Measurements from ENCODE around the gene ARG2.

Gene ARG2

DNA sequence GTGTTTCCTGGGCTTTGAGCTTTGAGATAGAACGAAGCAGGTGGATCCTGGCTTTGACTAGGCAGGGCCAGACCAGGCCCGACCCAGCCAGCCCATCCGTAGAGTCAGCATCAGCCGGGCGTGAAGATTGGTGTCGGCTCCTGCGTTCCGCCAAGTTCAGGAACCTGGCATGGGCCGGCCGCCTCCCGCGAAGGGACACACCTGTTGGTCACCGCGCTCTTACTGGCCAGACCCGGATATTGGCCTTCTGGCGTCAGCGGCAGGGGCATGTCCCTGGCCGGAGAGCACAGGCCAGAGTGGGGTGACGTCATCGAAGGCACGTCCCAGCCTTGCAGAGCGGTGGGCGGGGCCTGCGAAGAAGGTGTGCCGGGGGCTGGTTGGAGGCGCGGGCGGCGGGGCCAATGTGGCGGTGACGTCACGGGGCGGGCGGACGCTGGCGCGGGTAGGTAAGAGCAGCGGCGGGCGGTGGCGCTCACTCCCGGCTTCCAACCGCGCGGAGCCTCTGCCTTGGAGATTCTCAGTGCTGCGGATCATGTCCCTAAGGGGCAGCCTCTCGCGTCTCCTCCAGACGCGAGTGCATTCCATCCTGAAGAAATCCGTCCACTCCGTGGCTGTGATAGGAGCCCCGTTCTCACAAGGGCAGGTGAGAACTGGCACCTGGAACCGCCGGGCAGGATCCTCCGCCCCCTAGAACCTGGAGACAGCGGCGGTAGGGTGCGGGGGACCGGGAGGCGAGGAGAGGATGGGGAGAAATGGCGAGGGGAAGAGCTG is at the start of gene ARG2:
TSS of gene ARG2 (plus strand) at position 475 of the 771 bp plus-strand sequence. CDS start at position 533, 58 bp downstream.
- DNase-seq, result peak; percentile 69

DNA sequence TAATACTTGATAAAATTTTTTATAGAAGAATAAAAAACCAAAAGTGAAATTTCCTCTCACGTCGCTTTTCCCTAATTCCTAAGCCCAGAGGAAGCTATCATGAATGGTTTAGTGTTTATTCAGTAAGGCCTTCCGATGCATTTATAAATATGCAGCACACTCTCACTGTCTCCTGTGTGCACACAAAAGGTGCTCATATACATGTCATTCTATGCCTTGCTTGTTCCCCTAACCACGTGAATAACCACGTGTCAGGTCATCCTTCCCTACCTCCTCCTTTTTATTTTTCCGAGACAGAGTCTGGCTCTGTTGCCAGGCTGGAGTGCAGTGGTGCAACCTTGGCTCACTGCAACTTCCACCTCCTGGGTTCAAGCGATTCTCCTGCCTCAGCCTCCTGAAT is 49.3 kb upstream of the ARG2 start:
- no peak for DNase-seq

DNA sequence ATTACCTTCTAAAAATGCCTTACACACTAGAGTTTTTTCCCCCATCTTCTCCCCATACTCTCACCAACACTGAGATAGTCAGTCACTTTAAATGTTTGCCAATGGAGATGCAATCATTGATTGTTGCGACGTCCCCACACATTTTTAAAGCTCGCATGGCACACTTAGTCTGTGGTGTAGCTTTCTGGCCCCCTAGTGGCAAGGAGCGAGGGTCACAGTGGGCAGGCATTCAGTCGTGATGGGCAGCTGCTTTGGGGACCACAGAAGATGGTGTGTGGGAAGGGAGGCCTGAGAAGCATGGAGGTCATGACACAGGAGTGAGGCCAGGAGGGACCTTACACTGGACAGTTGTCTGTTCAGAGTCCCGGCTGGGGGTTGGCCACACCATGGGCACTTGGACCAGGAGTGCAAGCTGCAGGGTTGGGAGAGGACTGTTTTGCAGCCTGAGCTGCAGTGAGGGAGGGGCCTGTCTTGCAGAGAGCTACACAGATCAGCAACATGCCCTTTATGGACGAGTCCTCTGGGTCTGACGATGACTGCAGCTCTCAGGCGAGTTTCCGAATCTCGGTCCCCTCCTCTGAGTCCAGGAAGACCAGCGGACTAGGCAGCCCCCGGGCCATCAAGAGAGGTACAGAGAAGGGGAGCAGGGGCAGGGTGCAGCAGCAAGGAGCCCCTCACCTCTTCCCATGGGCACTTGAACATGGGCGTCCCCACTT is 48.3 kb upstream of the ARG2 start:
- DNase-seq, result no peak

DNA sequence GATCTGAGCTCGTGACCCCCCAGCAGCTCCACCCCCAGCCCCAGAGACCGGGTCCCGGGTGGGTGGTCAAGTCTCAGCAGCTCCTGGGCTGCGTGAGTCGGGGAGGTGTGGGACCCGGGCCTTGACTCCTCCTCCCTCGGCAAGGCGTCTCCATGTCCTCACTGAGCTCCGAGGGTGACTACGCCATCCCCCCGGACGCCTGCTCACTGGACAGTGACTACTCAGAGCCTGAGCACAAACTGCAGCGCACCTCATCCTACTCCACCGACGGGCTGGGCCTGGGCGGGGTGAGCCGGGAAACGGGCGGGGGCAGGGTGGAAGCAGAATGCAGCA is 47.8 kb upstream of the ARG2 start:
- no peak for DNase-seq

DNA sequence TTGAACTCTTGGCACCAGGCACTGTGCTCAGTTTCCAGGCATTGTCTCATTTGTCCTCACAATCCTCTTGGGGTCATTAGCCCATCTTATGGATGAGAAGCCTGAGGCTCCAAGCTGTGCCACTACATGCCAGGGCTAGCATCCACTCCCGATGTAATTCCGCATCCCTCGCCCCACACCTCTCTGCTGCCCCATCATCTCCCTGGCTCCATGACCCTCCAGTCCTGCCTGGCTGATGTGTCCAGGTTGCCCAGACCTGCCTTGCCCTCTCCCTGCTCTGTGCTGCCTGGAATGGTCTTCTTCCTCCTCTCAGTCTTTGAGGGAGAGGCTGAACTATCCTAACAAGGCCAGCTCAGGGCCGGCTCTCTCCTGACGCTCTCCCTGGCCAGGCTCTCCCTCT is 47.1 kb upstream of the ARG2 start:
- no peak for DNase-seq

DNA sequence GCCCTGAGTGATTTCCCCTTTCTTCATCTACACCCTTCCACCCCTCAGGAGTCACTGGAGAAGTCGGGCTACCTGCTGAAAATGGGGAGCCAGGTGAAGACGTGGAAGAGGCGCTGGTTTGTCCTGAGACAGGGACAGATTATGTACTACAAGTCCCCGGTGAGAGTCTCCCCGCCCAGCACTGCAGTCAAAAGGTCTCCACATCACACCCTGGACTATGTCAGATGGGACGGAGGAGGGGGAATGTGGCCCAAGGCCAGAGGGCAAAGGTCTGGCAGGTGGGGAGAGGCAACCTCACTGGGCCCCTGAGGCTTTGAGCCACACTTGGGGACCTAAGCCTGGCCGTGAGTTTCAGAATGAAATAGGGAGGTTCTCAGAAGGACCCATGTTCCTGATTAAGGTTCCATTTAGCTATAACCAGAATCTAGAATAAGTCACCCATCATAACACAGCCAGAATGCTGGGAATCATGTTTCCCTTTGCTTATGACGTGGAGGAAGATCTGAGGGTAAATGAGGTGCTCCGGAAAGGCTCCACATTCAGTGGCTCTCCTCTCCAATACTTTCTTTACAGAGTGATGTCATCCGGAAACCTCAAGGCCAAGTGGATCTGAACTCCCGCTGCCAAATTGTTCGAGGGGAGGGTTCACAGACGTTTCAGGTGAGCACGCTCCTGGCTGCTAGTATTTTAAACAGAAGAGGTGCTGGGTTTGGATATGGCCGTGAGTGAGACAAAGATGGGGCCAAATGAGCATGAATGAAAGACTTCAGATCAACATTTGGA is 46.3 kb upstream of the ARG2 start:
- no peak for DNase-seq

DNA sequence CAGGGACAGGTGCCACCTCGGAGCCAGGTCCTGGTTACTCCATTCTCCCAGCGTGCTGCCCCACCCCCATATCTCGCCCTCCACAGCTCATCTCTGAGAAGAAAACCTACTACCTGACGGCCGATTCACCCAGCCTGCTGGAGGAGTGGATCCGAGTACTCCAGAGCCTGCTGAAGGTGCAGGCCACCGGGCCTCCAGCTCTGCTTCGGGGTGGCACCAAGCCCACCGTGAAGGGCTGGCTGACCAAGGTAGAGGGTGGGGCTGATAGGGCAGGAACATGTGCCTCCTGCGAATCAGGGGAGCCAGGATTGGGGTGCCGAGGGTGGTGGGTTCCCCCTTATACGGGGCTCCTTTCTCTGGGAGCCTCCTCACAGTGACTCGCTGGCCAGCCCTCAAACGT is 45.6 kb upstream of the ARG2 start:
- no peak for DNase-seq

DNA sequence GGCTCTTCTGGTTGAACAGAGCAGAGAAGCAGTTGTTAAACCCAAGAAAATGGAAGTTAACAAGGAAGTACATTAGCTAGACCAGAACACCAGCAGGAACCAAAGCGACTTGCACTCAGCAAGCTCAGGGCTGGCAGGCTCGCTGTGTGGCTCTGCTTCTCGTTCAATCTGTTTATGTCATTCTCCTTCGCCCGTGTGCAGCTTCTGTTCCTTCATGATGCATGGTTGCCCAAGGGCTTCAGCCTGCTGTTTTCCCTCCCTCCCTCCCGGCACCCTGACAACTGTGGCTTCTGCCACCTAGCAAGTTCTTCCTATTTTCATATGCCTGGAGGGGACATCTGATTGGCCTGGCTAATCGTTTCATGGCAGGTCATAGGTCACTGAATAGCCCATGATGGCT is 44.9 kb upstream of the ARG2 start:
- DNase-seq, result no peak

DNA sequence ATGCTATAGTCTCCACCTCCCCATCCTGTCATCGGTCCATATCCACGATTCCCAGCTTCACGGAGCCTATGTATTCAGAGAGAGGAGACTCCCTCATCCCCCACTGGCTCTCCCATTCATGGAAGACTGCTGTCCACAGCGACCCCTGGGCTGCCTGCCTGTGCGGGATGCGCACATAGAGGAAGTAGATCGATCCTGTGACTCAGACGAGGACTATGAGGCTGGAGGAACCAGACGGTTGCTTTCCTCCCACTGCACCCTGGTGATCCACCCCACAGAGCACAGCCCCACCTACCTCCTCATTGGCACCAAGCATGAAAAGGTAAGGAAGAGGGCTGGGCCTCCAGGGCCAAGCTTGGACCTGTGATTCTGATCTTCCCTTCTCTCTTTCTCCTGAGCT is 44.0 kb upstream of the ARG2 start:
- no peak for DNase-seq

DNA sequence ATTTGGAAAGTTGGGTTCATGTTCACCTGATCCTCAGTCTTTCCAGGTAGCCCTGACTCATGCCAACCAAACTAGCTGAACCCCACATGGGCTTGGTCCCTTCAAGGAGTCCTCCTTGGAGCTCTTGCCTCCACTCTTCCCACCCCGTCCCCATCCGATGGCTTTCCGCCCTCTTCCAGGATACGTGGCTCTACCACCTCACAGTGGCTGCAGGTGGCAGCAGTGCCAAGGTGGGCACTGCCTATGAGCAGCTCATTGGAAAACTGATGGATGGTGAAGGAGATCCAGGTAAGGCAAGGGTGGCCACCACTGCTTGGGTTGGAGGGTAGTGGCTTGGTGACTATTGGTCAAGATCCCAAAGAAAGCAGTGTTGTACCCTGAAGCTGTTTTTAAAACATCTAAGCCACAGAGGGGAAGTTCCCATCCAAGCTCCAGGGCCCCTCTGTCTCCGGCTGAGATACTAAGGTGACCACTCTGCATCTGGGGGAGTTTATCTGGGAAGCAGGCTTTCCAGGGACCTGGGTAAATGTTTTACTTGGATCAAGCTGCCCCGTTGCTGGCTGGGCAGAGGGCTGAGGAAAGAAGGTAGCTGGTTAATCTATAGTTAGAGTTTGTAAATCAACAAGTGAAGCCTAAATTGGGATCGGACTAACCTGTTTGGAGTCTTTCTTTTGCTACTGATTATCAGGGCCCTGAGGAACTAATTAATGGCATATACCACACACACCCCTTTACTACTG is 43.3 kb upstream of the ARG2 start:
- no peak for DNase-seq

DNA sequence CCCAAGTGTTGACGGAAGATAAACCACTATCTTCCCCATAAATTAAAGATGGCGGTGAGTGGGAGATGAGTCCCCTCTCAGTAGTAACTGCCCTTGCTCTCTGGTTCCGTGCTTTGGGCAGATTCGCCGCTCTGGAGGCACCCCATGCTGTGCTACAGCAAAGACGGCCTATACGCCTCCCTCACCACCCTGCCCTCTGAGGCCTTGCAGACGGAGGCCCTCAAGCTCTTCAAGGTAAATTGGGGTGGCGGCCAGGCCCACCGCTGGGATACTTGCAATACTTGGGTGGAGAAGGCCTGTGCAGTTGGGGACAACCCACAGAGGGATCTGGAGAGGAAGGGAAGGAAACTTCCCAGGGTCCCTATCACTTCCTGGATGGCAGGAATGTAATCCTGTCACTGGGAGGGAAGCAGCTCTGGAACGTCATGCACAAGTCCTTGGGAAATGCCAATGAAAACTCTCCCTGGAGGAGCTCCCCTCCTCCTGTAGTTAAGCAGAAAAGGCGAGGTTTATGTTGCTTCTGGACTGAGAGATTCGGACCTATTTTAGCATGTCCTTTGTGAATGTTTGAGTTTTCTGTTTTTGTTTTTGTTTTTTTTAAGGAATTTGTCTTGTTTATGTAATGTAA is 42.4 kb upstream of the ARG2 start:
- no peak for DNase-seq

DNA sequence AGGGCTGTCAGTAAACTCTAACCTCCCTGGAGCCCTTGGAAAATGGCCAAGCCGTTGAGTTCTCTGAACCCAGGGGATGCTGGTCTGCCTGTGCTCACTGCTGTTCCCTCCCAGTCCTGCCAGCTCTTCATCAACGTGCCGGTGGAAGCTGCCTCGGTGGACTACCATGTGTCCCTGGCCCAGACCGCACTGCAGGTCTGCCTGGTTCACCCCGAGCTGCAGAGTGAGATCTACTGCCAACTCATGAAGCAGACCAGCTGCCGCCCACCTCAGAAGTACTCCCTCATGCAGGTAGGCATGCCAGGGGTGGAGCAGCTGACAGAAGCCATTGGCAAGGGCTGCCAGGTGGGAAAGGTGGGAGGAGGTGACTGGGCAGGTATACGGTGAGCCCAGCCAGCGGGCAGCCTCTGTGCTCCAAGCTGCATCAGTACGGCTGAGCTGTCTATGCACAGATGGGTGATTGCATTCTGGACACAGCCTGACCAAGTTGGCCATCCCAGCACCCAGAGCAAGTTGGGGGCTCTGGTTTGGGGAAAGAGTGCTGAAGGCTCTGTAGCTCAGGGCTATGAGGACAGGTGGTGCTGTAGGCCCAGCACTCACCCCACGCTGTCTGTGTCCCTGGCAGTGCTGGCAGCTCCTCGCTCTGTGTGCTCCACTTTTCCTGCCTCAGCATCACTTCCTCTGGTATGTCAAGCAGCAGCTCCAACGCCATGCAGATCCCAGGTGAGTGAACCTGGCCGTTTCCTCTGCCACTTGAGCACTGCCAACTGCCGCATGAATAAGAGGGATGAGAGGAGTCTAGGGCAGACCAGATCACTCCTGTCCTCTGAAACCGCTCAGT is 41.6 kb upstream of the ARG2 start:
- DNase-seq, result no peak

DNA sequence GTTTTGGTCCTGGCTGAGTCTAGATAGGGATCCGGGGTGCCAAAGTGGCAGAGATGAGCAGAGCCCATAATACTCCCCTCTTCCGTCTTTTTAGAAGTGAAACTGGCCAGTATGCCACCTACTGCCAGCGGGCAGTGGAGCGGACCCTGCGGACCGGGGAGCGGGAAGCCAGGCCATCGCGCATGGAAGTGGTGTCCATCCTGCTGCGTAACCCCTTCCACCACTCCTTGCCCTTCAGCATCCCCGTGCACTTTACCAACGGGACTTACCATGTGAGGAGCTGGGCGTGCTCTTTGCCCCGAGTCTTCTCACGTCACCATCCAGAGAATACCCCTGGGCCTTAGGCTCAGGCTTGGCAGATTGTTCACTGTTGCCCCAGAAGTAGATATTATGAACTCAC is 40.7 kb upstream of the ARG2 start:
- DNase-seq, result no peak

DNA sequence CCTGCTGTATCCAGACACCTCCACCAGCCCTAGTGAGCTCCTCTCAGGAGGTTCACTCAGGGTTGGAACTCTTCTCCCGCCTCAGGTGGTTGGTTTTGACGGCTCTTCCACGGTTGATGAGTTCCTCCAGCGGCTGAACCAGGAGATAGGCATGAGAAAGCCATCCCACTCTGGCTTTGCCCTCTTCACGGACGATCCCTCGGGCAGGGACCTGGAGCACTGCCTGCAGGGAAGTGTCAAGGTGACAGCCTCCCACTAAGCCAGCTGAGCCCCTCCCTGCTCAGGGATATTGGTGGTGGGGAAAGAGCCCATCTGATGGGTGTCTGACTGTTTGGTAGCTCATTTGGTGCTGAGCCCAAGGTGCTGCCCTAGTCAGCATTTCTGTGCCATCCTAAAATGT is 40.1 kb upstream of the ARG2 start:
- DNase-seq, result no peak

DNA sequence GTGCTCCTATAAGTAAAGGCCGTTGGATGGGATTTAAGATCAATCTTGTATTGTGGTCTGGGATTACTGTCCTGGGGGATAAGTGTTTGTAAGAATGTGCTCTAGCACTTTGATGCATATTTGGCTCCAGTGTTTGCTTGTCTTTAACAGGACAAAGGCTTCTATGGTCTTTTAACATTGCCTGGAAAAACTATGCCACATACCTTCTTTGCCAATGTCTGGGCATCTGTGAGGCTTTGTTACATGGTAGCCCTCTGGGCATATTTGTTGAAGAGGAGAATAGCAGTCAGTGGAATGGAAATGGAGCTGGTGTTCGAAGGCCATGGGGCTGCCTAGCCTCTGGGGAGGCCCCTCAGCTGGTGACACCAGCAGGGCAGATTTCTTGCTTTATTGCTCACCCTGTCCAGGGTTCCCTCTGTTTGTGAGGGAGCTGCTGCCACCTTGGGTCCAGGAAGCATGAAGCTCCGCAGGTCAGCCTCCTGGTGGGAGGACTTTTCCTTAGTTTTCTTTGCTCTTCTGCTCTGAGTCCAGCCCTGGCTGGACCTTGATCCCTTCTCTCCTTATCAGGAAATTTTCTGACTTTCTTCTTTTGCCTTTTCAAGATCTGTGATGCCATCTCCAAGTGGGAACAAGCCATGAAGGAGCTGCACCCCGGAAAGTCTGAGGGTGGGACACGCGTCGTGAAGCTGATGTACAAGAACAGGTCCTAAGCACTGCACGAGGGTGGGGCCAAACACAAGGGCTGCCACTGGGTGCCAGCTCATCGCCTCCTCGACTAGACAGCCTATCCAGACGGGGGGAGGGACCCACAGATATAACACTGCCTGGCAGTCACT is 39.2 kb upstream of the ARG2 start:
- no peak for DNase-seq

DNA sequence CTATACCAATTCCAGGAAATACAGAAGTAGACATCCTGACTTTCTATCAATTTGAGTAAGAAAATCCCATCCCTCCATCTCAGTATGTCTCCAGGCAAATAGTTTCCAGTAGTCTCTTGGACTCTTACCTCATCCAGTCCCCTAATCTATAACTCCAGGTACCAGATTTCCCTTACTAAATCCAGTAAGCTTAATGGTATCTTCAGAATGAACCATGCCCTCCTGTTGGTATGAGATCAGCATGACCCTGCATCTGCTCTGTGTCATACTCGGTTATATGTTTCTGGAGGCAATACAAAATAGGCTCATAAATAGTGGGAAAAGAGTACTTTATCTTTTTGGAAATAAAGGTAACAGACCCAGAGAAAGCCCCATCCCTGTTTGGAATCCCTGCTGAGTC is 38.1 kb upstream of the ARG2 start:
- no peak for DNase-seq

DNA sequence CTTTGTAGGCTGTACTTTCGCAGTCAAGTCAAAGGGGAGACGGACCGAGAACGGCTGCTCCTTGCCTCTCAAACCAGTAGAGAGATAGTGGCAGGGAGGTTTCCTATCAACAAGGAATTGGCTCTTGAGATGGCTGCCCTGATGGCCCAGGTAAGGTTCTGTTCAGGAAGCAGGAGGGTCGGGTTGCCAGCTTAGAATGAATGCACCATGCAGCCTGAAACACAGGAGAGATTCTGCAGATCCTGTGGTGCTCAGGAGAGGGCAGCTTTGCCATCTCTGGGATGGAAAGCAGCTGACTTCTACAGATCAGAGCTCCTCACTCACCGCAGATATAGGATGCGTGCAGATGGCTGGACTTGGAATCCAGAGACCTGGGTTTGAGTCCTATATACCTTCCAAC is 37.7 kb upstream of the ARG2 start:
- DNase-seq, result no peak

DNA sequence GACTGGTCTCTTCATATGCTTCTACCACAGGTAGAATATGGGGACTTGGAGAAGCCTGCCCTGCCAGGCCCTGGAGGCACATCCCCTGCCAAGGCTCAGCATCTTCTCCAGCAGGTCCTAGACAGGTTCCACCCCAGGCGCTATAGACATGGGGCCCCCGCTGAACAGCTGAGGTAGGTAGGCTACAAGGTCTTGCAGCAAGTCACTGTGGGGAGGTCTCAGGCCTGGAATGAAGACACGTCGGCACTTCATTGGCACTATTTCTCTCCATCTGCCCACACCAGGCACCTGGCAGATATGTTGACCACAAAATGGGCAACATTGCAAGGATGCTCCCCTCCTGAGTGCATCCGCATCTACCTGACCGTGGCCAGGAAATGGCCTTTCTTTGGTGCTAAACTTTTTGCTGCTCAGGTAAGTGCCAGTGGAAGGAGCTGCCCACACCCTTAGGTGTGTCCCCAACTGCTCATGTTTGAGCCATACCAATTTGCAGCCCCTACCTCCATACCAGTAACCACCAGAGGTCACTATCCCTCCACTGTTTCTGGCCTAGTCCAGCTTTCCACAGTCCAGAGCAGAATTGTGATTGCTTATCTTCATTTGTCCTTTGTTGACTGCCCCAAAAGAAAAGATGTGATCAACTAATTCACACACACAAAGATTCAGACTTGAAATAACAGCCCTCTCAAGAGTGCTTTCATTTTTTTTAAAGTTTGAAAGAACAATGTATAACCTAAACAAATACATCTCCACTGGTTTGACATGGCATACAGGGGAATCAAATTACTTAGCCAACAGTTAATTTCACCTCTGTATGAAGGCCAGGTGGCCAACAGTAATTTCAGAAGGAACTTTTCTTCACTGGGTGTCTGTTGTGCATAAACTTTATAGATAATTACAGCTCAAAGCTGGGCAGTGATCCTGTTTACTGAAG is 35.7 kb upstream of the ARG2 start:
- no peak for DNase-seq

DNA sequence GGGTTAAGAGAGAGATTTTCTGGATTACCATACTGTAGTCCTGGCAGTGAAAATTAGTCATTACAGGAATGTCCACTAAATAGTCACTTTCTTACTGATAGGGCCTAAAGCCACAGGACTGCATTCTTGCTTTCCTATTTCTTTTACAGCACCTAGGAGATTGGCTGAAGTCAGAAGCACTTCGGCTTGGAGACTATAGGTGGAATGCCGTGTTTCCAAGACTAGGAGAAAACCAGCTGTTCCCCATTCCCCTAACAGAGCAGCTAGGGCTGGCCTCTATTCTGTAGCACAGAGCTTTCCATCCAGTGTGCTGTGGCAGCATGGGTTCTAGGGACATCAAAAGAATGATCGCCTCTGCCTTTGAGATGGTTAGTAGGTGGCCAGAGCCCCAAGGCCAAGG is 34.7 kb upstream of the ARG2 start:
- no peak for DNase-seq

DNA sequence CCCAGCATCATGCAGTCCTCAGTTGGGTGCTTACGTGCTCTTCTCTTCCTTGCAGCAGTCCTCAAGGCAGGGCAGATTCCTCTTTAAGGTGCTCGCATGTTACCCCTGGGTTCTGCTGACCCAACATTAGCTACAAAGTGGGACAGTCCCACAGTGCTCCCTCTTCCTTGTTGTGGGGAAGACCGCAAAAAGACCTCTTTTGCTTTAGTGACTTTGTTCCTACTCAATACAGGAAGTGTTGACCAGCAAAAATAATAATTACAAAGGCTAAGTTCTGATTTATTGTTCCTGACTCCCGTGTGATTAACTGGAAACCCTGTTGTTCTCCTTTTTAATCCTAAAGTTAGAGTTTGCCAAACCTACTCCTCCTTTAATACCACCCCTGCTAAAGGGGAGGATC is 33.4 kb upstream of the ARG2 start:
- DNase-seq, result no peak
